Renal pelvis (tissue), 4 donors: Measurements from ENCODE around the gene SOBP. TPM values are rescaled to one million over a fixed set of nuclear protein-coding genes. Genes with fewer than 3 reads are reported as not detected.

Source experiments
- DNase-seq: peaks from one replicate; pipeline ENCODE4 v3.0.0-alpha.2; 2013
- polyA plus RNA-seq, 3 donors: library from polyadenylated mRNA; unstranded; fragments of 120-200 nt; gene quantifications; one replicate each; pipeline ENCODE4 v1.2.1, GENCODE V29; 2013; ENCODE audit not compliant: insufficient read length in 3 of 3

Gene SOBP
- polyA plus RNA-seq, 3 donors: 11.0 to 15.3 (median 12.6) TPM

DNA sequence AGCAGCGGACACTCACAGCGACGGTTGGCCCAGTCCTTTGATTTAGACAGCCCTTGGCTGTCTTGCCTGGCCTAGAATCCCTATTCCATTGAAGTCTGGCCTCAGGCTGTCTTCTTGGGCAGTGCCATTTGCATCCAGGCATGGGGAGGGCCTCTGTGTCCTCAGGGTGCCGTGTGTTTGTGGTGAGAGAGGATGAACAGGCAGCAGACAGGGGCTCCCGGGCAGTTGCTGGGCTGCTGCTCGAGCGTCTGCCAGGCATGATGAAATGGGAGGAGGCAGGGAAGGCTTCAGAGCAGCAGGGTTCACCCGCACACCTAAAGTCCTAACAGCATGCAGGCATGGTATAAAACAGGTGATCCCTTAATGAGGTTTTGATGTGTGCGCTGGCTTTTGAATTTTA, 126.9 kb downstream of the SOBP start:
- DNase-seq: no peak

DNA sequence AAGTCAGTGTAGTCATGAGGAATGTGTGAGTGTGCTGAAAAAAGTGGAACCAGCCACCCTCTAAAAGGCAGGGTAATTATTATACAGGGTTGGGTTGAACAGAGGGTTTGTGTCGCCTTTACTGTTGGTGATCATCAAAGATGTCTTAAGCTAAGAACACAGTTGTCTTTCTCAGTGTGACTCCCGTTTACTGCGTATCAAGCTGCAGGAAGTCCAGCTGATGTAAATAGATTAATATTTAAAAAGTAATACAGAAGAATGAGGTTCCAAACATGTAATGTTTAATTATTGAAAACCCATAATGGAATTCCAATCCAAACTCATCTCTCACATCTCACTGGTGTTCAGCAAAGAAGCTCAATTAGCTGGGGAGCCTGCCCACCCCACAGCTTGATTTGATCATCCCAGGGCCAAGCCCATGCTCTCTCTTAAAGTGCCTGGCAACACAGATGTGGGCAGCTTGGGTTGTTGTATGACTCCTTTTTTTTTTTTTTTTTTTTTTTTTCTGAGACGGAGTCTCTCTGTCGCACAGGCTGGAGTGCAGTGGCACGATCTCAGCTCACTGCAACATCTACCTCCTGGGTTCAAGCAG, 127.5 kb downstream of the SOBP start:
- no peak for DNase-seq

DNA sequence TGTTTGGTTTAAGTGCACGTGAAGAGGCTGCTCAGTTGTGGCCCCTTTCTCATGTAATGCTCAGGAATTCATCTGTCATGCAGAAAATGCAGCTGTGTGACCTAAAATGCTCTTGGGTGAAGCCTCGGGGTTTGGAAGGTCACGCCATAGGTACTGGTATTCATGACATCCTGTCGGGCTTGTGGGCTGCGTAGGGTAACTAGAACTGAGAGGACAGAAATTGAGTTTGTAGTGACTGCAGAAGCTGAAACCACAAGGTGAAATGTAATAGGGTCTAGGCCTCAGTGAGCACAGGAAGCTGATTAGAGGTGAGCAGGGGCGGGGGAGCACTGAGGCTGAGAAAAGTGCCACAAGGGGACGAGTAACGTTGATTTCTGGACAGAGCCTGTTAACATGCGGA, 128.8 kb downstream of the SOBP start:
- no peak for DNase-seq

DNA sequence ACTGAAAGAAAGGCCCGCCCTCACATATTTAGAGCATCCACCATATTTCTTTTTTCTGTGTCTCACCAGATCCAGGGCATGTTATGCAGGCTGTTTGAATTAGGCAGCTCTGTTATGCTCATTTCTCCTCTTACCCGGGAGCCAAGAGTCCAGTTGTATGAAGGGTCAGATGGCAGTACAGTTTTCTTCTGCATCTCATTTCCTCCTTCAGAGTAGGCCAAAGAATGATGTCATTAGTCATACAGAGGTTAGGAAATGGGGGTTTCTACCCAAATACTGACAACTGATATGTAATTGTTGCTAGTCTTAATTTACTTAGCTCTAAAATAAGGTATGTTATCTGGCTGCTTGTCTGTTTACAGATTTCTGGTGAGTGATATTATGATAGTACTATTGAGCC, 130.8 kb downstream of the SOBP start:
- no peak for DNase-seq

DNA sequence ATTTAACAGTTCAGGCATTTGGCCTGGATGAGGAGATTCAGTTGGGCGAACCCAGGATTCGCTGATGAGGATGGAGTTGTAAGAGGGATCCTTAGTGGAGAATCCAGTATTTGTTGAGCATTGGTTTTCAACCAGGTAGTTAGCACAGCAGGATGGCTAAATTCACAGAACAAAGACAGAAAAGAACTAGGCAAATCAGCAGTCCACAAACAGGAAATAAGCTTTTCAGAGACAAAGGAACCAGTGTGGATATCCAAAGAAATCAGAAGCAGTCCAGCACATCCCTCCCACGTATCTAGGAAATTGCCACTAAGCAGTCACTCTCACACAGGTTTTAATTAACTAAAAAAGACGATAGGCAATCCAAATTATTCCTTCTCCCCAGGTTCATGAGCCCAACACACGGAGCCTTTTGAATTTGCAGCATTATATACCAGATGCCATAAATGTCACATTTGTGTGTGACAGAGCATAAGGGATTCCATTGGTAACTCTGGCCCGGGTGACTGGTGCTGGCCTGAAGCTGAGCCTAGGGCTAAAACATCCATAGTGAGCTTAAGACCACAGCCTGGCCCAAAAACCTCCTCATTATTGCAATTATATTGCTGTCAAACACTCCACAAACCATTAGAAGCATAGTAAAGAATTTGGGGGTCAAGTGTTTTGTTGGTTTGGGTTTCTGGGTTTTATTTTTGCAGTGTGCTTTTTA, 131.5 kb downstream of the SOBP start:
- DNase-seq: no peak

DNA sequence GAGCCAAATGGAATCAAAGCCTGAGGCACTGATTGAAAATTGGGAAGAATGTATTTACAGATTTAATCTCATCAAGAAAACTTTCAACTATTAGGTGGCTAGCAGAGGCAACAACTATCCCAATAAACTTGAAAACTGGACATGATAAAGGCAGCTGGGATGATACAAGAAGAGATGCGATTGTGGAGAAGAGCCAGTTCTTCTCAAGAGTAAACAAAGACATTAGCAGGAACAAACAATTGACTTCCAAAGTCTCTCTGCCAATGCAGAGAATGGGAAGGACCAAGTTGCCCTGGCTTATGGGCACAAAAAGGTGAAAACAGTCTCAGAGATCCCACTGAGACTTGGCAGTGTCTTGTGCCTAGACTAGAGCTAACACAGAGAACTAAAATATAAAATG, 132.4 kb downstream of the SOBP start:
- DNase-seq: no peak

DNA sequence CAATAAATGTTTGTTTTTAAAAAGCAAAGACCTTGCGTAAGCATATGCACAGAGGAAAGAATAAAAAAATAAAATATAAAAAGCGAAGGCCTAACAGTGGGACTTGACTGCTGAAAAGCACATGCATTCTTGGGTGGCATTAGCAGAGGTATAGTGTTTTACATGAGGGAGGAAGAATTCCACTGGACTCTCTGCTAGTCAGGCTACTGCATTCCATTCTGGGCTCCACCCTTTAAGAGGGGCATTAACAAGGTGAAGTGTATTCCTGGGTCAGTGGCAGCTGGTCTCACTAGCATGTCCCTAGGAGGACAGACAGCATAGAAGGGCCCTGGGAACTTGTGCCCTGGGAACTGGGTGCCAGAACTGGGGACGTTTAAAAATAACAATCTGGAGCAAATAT, 134.1 kb downstream of the SOBP start:
- DNase-seq: no peak

DNA sequence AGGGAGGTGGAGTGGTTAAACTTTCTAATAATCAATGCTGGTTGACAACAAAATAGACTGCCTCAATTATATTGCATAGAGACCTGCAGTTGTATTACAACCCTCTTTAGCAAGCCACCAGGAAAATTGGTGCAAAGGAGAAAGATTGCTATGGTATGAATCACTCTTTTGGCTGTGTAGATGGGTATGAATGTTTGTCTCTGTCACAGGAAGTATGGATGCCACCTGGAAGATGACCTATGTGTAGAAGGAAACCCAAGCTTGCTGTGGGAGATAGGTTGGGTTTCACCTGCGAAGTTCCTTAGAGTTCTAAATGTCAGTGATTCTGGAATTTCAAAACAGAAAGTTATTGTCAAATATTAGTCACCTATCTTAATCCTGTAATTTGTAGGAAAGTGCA, 134.6 kb downstream of the SOBP start:
- DNase-seq: no peak

DNA sequence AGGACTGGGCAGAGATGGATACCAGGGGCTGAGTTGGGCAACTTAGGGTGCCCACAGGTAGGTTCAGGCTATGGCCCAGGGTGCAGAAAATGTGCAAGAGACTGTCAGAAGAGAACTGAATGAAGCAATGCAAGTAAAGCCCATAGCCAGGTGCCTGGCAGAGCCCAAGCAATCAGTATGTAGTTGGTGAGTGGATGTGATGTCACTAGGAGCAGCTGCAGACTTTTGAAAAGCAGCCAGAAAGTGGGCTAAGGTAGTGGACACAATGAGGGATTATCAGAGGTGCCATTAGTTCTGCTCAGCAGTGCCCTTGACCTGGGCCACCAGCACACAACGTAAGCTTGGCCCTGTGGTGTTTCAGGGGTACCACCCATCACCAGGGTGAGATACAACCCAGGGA, 135.3 kb downstream of the SOBP start:
- DNase-seq: no peak

DNA sequence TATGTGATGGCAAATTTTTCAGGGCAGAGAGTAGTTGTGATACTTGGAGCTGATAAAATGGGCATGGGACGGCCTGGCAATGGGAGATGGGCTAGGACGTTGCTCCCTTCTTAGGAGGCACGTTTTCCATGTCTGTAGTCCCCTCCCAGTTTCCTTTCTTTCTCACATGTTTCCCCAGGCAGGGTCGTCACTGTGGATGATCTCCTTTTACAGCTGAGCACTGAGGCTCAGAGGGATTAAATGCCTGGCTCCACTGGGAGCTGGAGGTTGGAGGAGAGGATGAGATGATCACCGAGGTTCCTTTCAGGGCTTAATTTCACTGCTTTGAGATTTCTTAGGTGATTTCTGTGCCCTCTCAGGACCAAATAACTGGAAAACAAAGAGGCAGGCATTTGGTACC, 136.7 kb downstream of the SOBP start:
- DNase-seq: no peak

DNA sequence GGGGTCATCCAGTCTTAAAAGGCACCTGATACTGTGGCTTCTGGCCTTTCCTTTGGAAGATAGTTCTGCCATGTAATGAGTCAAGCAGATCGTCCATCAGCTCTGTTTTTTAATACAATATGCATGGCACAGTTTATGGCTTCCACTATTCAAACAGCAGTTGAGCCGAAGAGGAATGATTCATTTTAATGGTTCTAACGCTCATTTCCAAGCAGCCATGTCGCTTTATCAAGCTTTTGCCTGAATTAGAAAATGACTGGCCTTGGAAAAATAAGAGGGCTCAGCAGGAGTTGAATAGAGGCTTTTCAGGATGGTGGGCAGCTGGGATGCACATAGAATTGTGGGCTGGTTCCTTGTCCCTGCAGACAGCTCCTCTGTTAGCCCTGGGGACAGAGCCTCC, 138.1 kb downstream of the SOBP start:
- DNase-seq: no peak

DNA sequence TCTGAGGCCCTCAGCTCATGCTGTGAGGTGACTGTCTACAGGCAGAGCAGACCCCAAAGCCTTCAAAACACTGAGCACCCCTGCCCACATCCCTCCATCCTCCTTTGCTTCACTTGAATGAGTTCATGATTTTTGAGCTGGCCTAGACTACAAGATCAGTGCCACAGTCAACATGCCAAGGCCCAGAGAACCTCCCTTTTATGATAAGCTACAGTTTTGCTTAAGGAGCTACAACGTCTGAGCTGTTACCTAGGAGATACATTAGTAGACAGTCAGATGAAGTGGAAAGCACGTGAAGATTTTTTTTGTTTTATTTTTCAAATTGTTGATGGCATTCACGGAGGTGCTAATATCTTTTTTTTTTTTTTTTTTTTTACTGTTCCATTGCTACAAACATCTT, 139.0 kb downstream of the SOBP start:
- no peak for DNase-seq

DNA sequence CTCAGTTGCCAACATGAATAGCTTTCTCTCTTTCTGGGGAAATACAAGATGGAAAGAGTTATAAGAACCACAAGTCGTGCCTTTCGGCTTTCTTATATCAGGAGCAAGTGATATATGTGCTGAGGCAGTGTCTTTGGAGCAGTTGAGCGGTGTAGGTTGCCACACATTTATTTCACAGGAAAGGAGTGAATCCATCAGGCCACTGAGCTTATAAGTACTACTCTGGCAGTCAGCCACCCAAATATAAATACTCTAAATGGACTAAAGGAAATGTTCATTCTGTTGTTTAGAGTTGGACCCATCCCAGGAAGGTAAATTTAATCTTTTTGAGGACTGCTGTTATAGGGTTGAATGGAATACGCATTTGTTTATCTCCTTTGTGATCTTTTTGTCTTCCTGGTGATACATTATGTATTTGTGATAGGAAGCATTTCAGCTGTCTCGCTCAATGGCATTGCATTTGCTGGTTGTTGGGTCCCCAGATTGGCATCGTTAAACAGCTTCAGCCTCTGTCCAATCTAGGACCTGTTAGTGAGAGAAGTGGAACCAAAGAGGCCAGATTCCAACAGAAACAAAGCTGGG, 139.7 kb downstream of the SOBP start:
- DNase-seq: no peak

DNA sequence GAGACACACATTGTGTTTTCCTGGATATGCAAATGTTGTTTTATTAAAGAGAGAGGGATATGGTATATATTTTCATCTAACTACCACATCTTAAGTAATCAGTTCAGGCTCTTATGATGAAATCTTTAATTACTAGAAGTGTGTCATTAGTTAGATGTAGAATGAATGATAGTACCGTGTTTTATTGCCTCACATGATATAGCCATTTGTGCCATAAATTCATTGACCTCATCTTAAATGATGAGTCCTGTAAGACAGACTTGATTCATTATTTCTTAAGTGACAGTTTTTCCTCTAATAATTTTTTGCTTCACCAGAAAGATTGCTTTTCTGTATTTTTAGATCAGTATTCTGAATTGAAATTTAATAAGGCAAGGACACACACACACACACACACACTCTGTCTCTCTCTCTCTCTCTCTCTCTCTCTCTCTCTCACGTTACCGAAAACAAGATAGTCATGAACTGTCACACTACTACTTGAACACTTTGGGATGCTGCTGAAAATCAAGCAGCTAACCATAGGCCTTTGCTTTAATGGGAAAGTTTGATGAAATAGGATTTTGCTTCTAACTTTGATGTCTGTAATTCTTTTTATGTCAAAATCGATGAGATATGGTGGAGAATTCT, 140.5 kb downstream of the SOBP start:
- no peak for DNase-seq

DNA sequence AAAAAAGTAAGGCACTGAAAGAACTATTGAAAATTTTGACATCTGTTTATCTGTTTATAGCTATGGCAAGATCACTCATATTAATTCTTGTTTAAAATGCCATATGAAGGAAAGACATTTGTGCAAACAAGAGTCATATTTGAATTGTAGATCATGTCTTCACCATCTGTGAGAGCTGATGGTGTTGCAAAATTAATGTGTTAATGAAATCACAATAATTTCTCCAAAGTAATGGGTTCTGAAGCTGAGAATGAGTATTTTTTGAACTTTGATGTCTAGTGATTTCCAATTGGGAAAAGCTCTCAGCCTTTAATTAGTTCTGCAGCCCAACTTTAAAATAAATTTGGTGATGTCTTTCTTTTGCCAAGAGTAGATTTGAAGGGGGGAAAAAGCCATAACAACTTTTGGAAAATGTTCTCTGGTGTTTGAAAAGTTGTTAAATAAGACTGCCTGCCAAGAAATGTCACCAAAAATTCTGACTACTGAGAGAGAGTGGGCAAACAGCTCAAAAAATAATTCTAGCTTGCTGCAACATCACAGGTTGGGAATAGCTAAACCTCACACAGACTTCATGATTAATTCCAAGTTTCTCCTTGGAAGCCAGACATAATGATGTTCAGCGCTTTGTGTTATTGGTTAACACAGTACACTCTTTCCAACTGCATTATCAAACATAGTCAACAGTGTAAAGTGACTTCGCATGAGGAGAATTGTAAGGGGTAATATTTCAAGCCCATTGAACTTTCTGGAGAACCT, 142.6 kb downstream of the SOBP start:
- no peak for DNase-seq

DNA sequence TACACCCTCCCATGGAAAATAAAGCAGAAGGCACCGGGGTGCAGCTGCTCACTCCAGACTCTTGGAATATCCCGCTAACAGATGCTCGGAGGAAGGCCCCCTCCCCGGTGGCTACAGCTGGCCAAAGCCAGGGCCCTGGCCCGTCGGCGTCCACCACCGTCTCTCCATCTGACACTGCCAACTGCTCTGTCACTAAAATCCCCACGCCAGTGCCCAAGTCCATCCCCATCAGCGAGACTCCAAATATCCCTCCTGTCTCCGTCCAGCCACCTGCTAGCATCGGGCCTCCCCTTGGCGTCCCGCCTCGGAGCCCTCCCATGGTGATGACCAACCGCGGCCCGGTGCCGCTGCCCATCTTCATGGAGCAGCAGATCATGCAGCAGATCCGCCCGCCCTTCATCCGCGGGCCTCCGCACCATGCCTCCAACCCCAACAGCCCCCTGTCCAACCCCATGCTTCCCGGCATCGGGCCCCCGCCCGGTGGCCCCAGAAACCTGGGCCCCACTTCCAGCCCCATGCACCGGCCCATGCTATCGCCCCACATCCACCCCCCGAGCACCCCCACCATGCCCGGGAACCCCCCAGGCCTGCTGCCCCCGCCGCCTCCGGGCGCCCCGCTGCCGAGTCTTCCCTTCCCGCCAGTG, 143.9 kb downstream of the SOBP start:
- DNase-seq: no peak

DNA sequence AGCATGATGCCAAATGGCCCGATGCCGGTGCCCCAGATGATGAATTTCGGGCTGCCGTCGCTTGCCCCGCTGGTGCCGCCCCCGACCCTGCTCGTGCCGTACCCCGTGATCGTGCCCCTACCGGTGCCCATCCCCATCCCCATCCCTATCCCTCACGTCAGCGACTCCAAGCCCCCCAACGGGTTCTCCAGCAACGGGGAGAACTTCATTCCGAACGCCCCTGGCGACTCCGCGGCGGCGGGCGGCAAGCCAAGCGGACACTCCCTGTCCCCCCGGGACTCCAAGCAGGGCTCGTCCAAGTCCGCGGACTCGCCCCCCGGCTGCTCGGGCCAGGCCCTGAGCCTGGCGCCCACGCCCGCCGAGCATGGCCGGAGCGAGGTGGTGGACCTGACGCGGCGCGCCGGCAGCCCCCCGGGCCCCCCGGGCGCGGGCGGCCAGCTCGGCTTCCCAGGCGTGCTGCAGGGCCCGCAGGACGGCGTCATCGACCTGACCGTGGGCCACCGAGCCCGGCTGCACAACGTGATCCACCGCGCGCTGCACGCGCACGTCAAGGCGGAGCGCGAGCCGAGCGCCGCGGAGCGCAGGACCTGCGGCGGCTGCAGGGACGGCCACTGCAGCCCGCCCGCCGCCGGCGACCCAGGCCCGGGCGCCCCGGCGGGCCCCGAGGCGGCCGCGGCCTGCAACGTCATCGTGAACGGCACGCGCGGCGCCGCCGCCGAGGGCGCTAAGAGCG, 144.6 kb downstream of the SOBP start:
- DNase-seq: no peak

DNA sequence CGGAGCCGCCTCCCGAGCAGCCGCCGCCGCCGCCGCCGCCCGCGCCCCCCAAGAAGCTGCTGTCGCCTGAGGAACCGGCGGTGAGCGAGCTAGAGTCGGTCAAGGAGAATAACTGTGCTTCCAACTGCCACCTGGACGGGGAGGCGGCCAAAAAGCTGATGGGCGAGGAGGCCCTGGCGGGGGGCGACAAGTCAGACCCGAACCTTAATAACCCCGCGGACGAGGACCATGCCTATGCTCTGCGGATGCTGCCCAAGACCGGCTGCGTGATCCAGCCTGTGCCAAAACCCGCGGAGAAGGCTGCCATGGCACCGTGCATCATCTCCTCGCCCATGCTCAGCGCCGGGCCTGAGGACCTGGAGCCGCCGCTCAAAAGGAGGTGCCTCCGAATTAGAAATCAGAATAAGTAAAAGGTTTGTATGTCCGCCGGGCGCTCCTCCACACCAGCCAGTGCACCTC, 145.2 kb downstream of the SOBP start:
- DNase-seq: no peak

DNA sequence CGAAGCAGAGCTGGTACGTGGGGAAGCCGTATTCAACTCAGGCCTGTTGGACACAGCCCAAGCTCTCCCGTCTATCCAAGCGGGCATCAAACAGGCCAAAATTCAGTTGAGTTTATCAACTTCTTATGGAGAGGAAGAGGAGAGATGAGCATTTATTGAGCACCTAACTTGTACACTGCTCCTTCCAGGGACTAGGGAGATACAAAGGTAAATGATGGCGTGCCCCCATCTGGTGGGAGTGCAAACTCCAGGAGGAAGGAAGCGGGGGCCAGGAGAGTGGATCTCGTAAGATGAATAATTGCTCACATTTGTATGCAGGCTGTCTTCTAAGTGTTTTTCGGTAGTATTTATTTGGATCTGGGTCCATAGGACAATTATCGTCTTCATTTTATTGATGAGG, 146.6 kb downstream of the SOBP start:
- DNase-seq: no peak

DNA sequence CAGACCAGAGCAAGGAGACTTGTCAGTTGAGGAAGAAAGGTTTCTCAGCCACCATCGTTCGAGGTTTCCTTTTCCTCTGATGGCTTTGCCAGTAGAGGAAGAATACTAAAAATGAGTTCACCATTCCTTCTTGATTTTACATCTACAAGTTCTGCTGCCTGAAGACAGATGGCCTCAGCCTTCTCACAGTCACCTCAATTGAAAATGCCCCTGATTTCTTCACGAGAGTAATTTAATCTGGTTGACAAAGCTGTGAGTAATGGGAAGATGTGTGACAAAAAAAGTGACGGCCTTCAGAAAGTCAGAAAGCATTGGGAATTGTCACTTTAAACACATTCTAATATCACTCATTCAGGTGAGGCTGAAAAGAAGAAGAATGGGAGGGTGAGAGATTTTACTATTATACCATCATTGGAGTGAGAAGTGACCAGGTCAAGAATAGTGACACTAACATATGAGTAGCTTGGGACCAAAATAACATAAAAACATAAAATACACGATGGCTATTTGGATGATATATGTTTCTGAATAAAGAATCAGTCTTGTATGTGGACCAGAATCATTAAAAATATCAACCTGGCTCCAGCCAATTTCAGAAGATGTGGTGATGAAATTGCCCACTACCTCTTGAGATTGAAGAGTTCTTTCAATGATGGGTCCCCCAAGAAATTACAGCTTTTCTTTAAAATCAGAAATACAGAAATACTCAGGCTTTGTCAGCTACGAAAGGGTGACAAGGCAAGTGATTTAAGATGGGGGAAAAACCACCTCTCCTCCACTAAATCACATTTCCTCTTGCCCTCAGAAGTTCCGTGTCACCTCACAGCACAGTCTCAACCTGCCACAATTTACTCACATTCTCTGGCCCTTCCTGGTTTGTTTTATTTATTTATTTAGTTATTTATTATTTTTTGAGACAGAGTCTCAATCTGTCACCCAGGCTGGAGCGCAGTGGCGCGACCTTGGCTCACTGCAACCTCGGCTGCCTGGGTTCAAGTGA, 147.7 kb downstream of the SOBP start:
- DNase-seq: no peak
